ENCODE results near the gene CMIP.

- TF ChIP-seq GATA3 (IDR thresholded peaks at IDR 0.05; ENCODE audit: low read depth, low read length) (no peak), GATA2 (IDR thresholded peaks at IDR 0.05; ENCODE audit: low read depth, low read length) (no peak)
These were observed 185.5 kb downstream of the CMIP start for GRCh38 chr16:81629896-81630634.

Data from SH-SY5Y (cell line).